Esophagus squamous epithelium (tissue), 4 donors: Measurements from ENCODE around the gene PDE3A.

Source experiments
- CTCF ChIP-seq, 6 experiments: fragments of 450-650 bp in 4 of 6; fragments of 200-600 bp in 2 of 6; sonication (generic) in 2 of 6; IDR thresholded peaks; one replicate each; pipeline ENCODE4 v1.5.1; 2016 to 2019; ENCODE audit warnings: antibody characterized with exemption in 6 of 6, mild to moderate bottlenecking in 4 of 6, moderate library complexity in 4 of 6
- POLR2A ChIP-seq, 4 donors: fragments of 450-650 bp; IDR thresholded peaks; one replicate each; pipeline ENCODE4 v1.6.1; 2017; ENCODE audit warnings: antibody characterized with exemption in 4 of 4, mild to moderate bottlenecking in 4 of 4, moderate library complexity in 3 of 4

DNA sequence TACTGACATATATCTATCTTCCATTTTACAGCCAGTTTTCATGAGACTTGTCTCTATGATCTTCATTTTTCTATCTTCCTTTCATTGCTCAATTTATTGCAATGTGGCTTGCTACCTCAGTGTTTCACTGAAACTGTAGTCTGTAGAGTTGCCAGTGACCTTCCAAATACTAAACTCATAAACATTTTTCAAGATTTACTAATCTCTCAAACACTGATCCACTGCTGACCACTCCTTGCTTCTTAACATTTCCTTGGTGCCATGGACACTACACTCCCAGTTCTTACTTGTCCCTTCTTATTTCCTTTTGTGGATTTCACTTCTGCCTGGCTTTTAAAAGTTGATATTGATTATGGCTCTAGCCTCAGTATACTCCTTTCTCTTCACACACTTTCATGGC, 231.4 kb downstream of the PDE3A start:
- TF ChIP-seq CTCF (IDR thresholded peaks at IDR 0.05), result no peak
- no peak for TF ChIP-seq POLR2A (IDR thresholded peaks at IDR 0.05)
